Astrocyte of the spinal cord (primary cell): ENCODE measurements around the gene APBB2.
"Not testable (repeated sequence)": the region's sequence is repeated elsewhere in the genome, so short reads cannot be mapped to it uniquely, and the experiment has no call there.

Experiments used
- DNase-seq: peaks from one replicate; pipeline ENCODE4 v3.0.0; 2011; ENCODE audit warnings: low read depth, low spot score
- H3K4me3 ChIP-seq: 2 replicates; pipeline ENCODE4 v1.5.1; 2011; ENCODE audit warnings: low read depth, mild to moderate bottlenecking, low read length, moderate library complexity
- in situ Hi-C: cut with HindIII; loops from 2 replicates; pipeline ENCODE4 v1.10.0; 2017; ENCODE audit warnings: low sequenced_read_pairs
- TF ChIP-seq, protein P1 (sequence below): IDR thresholded peaks from 2 replicates; pipeline ENCODE4 v1.5.1; 2012; ENCODE audit warnings: low read depth, mild to moderate bottlenecking, low read length, inconsistent platforms

The APBB2 gene

GRCh38 chr4:40995850-40996249 is 218.5 kb downstream of the APBB2 start:
- TF ChIP-seq, protein P1, sequence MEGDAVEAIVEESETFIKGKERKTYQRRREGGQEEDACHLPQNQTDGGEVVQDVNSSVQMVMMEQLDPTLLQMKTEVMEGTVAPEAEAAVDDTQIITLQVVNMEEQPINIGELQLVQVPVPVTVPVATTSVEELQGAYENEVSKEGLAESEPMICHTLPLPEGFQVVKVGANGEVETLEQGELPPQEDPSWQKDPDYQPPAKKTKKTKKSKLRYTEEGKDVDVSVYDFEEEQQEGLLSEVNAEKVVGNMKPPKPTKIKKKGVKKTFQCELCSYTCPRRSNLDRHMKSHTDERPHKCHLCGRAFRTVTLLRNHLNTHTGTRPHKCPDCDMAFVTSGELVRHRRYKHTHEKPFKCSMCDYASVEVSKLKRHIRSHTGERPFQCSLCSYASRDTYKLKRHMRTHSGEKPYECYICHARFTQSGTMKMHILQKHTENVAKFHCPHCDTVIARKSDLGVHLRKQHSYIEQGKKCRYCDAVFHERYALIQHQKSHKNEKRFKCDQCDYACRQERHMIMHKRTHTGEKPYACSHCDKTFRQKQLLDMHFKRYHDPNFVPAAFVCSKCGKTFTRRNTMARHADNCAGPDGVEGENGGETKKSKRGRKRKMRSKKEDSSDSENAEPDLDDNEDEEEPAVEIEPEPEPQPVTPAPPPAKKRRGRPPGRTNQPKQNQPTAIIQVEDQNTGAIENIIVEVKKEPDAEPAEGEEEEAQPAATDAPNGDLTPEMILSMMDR, result no peak
- no peak overlapping the region for H3K4me3 ChIP-seq
- peak; percentile 74 for DNase-seq
- in situ Hi-C loops, result no loop called here

GRCh38 chr4:40994321-40994720 is 220.0 kb downstream of the APBB2 start:
- in situ Hi-C loops, result not testable (repeated sequence)
- peak; percentile 38 for DNase-seq

DNA sequence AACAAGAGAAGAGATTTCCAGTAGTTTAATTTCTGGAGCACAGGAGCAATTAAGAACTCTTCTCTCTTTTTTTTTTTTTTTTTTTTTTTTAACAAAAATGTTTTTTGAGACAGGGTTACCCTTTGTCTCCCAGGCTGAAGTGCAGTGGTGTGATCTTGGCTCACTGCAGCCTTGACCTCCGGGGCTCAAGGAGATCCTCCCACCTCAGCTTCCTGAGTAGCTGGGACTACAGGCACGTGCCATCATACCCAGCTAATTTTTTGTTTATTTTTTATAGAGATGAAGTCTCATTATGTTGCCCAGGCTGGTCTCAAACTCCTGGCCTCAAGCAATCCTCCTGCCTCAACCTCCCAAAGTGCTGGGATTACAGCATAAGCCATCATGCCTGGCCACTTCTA is 221.0 kb downstream of the APBB2 start:
- in situ Hi-C loops, H3K4me3 ChIP-seq, DNase-seq: not testable (repeated sequence)

More at GRCh38 chr4:40994321-40994720, 220.0 kb downstream of the APBB2 start:
- not testable (repeated sequence) for H3K4me3 ChIP-seq

- DNase-seq, result peak; percentile 68
- in situ Hi-C loops, result no loop called here
- TF ChIP-seq, protein P1, result no peak
- H3K4me3 ChIP-seq, result no peak overlapping the region
These were observed 221.7 kb downstream of the APBB2 start for GRCh38 chr4:40992472-40993295.

DNA sequence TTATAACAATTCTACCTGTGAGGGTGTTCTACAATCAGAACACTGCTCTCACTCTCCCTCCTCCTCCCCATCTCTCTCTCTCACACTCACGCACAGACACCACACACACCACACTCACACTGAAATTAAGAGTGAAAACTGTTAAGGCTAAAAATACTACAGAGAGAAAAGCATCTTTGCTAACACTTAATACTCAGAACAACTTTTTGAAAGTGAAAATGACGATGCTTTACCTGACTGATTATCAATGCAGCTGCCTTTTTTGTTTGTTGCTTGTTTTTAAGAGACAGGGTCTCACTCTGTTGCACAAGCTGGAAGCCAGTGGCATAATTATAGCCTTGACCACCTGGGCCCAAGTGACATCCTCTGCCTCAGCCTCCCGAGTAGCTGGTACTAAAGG is 222.4 kb downstream of the APBB2 start:
- no peak overlapping the region for H3K4me3 ChIP-seq
- DNase-seq, result no peak
- TF ChIP-seq, protein P1, result no peak
- in situ Hi-C loops, result no loop called here

GRCh38 chr4:40990899-40991265 is 223.5 kb downstream of the APBB2 start:
- H3K4me3 ChIP-seq, result no peak overlapping the region
- in situ Hi-C loops, result no loop called here

DNA sequence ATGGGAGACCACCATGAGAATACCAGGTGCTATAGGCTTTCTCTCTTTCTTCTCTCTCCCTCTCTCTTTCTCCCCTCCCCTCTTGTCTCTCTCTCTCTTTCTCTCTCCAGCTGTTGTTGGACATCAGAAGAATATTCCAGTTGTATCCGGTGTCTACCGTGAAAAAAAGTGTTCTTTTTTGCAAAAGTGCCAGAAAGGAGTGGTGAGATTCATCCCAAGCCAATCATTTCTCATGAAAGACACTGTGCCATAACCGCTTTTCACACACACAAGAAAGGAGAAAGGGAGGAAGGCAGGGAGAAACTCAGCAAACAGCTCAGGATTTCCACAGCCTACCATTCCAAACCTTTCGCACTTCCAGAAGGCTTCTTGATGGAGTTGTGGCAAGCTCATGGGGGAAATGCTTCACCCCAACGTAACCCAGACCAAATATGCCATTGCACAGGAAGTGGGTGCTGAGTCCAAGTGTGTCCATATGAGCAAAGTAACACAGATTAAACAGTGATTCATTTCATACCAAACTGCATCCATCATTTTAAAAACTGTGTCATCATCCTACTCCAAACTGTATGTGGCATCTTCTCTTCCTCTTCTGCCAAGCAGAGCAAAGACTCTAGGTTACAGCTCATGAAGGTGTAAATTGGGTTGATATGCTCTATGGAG is 224.0 kb downstream of the APBB2 start:
- H3K4me3 ChIP-seq, result no peak overlapping the region
- in situ Hi-C loops, result no loop called here
- DNase-seq, result peak; percentile 93
- TF ChIP-seq, protein P1, result no peak

More at GRCh38 chr4:40990899-40991265, 223.5 kb downstream of the APBB2 start:
- no peak for DNase-seq
- TF ChIP-seq, protein P1, result no peak
